Colonic mucosa (tissue), 4 donors: ENCODE measurements around the gene GPR146. TPM values are rescaled to one million over a fixed set of nuclear protein-coding genes. Genes with fewer than 3 reads are reported as not detected.

Experiments used
- DNase-seq: peaks from one replicate; pipeline ENCODE4 v3.0.0-alpha.2; 2020
- H3K27ac ChIP-seq: fragments of 200-600 bp; one replicate; pipeline ENCODE4 v1.8.0; 2021
- H3K27me3 ChIP-seq: fragments of 200-600 bp; one replicate; pipeline ENCODE4 v1.8.0; 2021
- H3K36me3 ChIP-seq: fragments of 200-600 bp; one replicate; pipeline ENCODE4 v1.8.0; 2021
- H3K4me1 ChIP-seq: fragments of 200-600 bp; one replicate; pipeline ENCODE4 v1.8.0; 2021; ENCODE audit warnings: mild to moderate bottlenecking
- H3K4me3 ChIP-seq: fragments of 200-600 bp; one replicate; pipeline ENCODE4 v1.8.0; 2021
- H3K9ac ChIP-seq, 2 donors: one replicate each; pipeline ENCODE4 v1.7.0; 2013; ENCODE audit warnings: control low read depth in 2 of 2, low read depth in 2 of 2, low read length in 2 of 2
- H3K9me3 ChIP-seq: fragments of 200-600 bp; one replicate; pipeline ENCODE4 v1.8.0; 2021
- CTCF ChIP-seq: fragments of 200-600 bp; IDR thresholded peaks from one replicate; pipeline ENCODE4 v1.8.0; 2022; ENCODE audit warnings: antibody characterized with exemption, mild to moderate bottlenecking
- intact Hi-C: fragments of 100-400 bp; cut with DNase I; formaldehyde crosslinking; loops from one replicate; pipeline ENCODE4 v1.14.1; 2022
- total RNA-seq, 2 donors: library from RNA; stranded (reverse); fragmentation: NEBNext Ultra II Directional in 1 of 2; extraction: Animal tissue kit (Norgen Biotek cat#: 25700) in 1 of 2; gene quantifications; one replicate each; pipeline ENCODE4 v1.2.1, GENCODE V29; 2021
- donor health status: healthy.
- donor health status: DM: no; HTN: no; CAD: no.
- donor health status: DM: no; HTN: no; CAD: no.

Gene GPR146
- total RNA-seq, 2 donors from 2014 or later = 2.9 to 9.0 TPM

GRCh38 chr7:1004018-1004852, 40.1 kb upstream of the GPR146 start:
- no peak overlapping the region for H3K9ac ChIP-seq
- H3K4me3 ChIP-seq = no peak overlapping the region
- intact Hi-C loops = no loop called here
- no peak for DNase-seq
- no peak overlapping the region for H3K27ac ChIP-seq
- TF ChIP-seq CTCF = no peak
- no peaks in the 10 kb centered on the region for H3K27me3 ChIP-seq
- no peaks in the 10 kb centered on the region for H3K36me3 ChIP-seq
- H3K9me3 ChIP-seq = no peaks in the 10 kb centered on the region
- no peaks in the 10 kb centered on the region for H3K4me1 ChIP-seq

GRCh38 chr7:1005303-1005702, 39.0 kb upstream of the GPR146 start:
- H3K4me3 ChIP-seq = no peak overlapping the region
- intact Hi-C loops = no loop called here
- no peak for DNase-seq

GRCh38 chr7:1007901-1008300, 36.4 kb upstream of the GPR146 start:
- no peaks in the 10 kb centered on the region for H3K36me3 ChIP-seq
- DNase-seq = peak; percentile 70
- intact Hi-C loops = no loop called here

More at GRCh38 chr7:1005303-1005702, 39.0 kb upstream of the GPR146 start:
- H3K27ac ChIP-seq = no peak overlapping the region
- H3K9me3 ChIP-seq = no peaks in the 10 kb centered on the region
- no peaks in the 10 kb centered on the region for H3K27me3 ChIP-seq
- no peak overlapping the region for H3K9ac ChIP-seq
- TF ChIP-seq CTCF = no peak
- no peaks in the 10 kb centered on the region for H3K4me1 ChIP-seq
- no peaks in the 10 kb centered on the region for H3K36me3 ChIP-seq

GRCh38 chr7:1008733-1009363, 35.5 kb upstream of the GPR146 start:
- no peaks in the 10 kb centered on the region for H3K4me1 ChIP-seq
- no peaks in the 10 kb centered on the region for H3K9me3 ChIP-seq
- H3K36me3 ChIP-seq = no peaks in the 10 kb centered on the region
- intact Hi-C loops = no loop called here
- H3K9ac ChIP-seq = no peak overlapping the region
- H3K27ac ChIP-seq = no peak overlapping the region
- TF ChIP-seq CTCF = no peak
- no peak for DNase-seq
- no peaks in the 10 kb centered on the region for H3K27me3 ChIP-seq
- no peak overlapping the region for H3K4me3 ChIP-seq

More at GRCh38 chr7:1007901-1008300, 36.4 kb upstream of the GPR146 start:
- TF ChIP-seq CTCF = no peak
- Histone ChIP-seq H3K9ac (no peak overlapping the region), H3K4me3 (no peak overlapping the region), H3K27ac (no peak overlapping the region), H3K9me3 (no peaks in the 10 kb centered on the region), H3K27me3 (no peaks in the 10 kb centered on the region), H3K4me1 (no peaks in the 10 kb centered on the region)

GRCh38 chr7:1009747-1010146, 34.6 kb upstream of the GPR146 start:
- no peak overlapping the region for H3K4me3 ChIP-seq
- H3K27me3 ChIP-seq = no peaks in the 10 kb centered on the region
- intact Hi-C loops = no loop called here
- no peaks in the 10 kb centered on the region for H3K4me1 ChIP-seq
- DNase-seq = no peak
- no peak overlapping the region for H3K27ac ChIP-seq
- H3K36me3 ChIP-seq = no peaks in the 10 kb centered on the region
- H3K9me3 ChIP-seq = no peaks in the 10 kb centered on the region
- TF ChIP-seq CTCF = no peak
- H3K9ac ChIP-seq = no peak overlapping the region
